ENCODE data around the gene PITPNM3. TPM values are rescaled to one million over a fixed set of nuclear protein-coding genes. Genes with fewer than 3 reads are reported as not detected.

Gene PITPNM3
- total and polyA plus RNA-seq, 2 of the 8 experiments (the other 6 are each of a cell fraction or from before 2014, with no cell fraction given), result 1.7 to 3.1 TPM

DNA sequence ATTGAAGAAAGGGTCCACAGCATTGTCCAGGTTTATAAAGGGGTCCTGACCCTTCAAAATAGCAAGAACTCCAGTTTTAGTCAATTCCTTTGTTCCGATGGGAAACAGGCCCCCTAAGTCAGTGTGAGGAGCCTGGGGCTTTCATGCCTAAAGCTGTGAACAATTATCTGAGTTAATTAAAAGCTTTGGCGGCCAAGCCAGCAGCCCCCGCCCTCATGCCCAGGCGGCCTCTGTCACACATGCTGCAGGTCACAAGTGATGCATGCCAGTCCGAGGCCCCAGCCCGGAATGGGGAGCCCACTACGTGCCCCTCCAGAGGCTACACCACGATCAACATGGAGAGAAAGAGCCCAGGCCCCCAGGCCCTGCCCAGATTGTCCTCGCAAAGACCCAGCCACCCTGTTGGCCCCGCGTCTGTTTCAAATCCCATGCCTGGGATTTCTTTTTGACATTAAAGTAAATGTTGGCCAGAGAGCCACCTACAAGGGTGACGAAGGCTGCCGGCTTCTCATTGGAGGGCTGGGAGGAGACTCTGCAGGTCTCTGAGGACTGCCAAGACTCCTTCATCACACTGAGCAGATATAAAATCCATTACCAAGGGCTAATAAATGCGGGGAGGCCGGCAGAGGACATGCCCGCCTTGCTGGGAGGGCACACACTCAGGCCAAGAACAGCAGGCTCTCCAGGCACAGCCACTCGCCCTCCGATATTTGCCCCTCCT, 14.5 kb upstream of the PITPNM3 start:
- 91% methylated on average over 18 of the region's 18 CpGs; no CpG with 5 or more reads in 1 of the 2 experiments for WGBS, 2 experiments (ENCODE audit: extremely low coverage in 1 of 2, insufficient coverage in 1 of 2, insufficient read length in 1 of 2, insufficient replicate concordance in 2 of 2, low coverage in 1 of 2, low lambda C conversion rate in 2 of 2, missing lambda C conversion rate in 1 of 2)
- no peak overlapping the region for H4K91ac ChIP-seq (replicated peaks; ENCODE audit: insufficient read length, low read length)
- H3K4me2 ChIP-seq (ENCODE audit: insufficient read depth in 1 of 2, low read depth in 2 of 2, low read length in 2 of 2), result no peak overlapping the region
- H3K9me3 ChIP-seq (ENCODE audit: insufficient read depth in 2 of 2, low read depth in 1 of 2, low read length in 1 of 2), result no peaks in the 10 kb centered on the region
- H3K23ac ChIP-seq (ENCODE audit: insufficient read length), result no peak overlapping the region
- no peak overlapping the region for H4K5ac ChIP-seq (ENCODE audit: insufficient read length, low read depth, low read length)
- H3K14ac ChIP-seq (ENCODE audit: insufficient read length), result no peak overlapping the region
- H2BK15ac ChIP-seq (ENCODE audit: low read length), result no peak overlapping the region
- H3K36me3 ChIP-seq (ENCODE audit: control insufficient read depth in 2 of 4, insufficient read depth in 4 of 4, low read length in 3 of 4), result no peaks in the 10 kb centered on the region; a peak in 1 of 8 replicates
- H2BK20ac ChIP-seq (ENCODE audit: low read length), result no peak overlapping the region
- no peaks in the 10 kb centered on the region for H3K79me2 ChIP-seq (ENCODE audit: control insufficient read depth in 1 of 2, insufficient read depth in 2 of 2, low read length in 2 of 2)
- H3K27ac ChIP-seq (ENCODE audit: low read depth, low read length), result no peak overlapping the region
- no peak overlapping the region for H3K4ac ChIP-seq (replicated peaks; ENCODE audit: insufficient read length, low read depth, low read length)
- no peak for FAIRE-seq
- ChIA-PET CTCF (ENCODE audit: partially characterized antibody) (no interaction called here), POLR2A (ENCODE audit: partially characterized antibody) (no interaction called here)
- H3K23me2 ChIP-seq (ENCODE audit: low read depth, low read length), result no peaks in the 10 kb centered on the region
- H2BK12ac ChIP-seq (ENCODE audit: low read depth, low read length), result no peak overlapping the region
- H3K79me1 ChIP-seq (ENCODE audit: low read depth, low read length), result no peaks in the 10 kb centered on the region
- H2AK5ac ChIP-seq (ENCODE audit: low read depth, low read length), result no peak overlapping the region
- H3K27me3 ChIP-seq (replicated peaks in 1 of 4; ENCODE audit: control insufficient read depth in 3 of 4, extremely low read depth in 1 of 4, insufficient read depth in 3 of 4, low read length in 3 of 4), result no peaks in the 10 kb centered on the region
- no peak overlapping the region for H2BK5ac ChIP-seq (ENCODE audit: low read depth, low read length)
- TF ChIP-seq EGR1 (IDR thresholded peaks at IDR 0.05; ENCODE audit: borderline replicate concordance, low read depth, low read length) (no peak), CEBPB (IDR thresholded peaks at IDR 0.05; ENCODE audit: low read depth, low read length) (no peak), EZH2 (IDR thresholded peaks at IDR 0.05; ENCODE audit: low read depth, low read length, severe bottlenecking) (no peak), POU5F1 (IDR thresholded peaks at IDR 0.05; ENCODE audit: low read depth, low read length) (no peak), YY1 (IDR thresholded peaks at IDR 0.05; ENCODE audit: low read depth, low read length) (no peak), PHF8 (conservative IDR thresholded peaks at IDR 0.05; ENCODE audit: low read depth, low read length) (no peak), CBX8 (IDR thresholded peaks at IDR 0.05; ENCODE audit: borderline replicate concordance, low read depth, low read length) (no peak), JUN (IDR thresholded peaks at IDR 0.05; ENCODE audit: low read depth, low read length) (no peak), BACH1 (IDR thresholded peaks at IDR 0.05; ENCODE audit: low read length) (no peak), JUND (IDR thresholded peaks at IDR 0.05; ENCODE audit: low read length) (no peak)
- TF ChIP-seq, protein P1, sequence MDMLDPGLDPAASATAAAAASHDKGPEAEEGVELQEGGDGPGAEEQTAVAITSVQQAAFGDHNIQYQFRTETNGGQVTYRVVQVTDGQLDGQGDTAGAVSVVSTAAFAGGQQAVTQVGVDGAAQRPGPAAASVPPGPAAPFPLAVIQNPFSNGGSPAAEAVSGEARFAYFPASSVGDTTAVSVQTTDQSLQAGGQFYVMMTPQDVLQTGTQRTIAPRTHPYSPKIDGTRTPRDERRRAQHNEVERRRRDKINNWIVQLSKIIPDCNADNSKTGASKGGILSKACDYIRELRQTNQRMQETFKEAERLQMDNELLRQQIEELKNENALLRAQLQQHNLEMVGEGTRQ (IDR thresholded peaks at IDR 0.05; ENCODE audit: low read length), result no peak
- DNase-seq (ENCODE audit: low read depth in 1 of 2, low spot score in 2 of 2), result peak in 1 of 2 experiments; percentile 33
- no peak overlapping the region; the same call in 1 of the 2 replicates for H3K18ac ChIP-seq (ENCODE audit: extremely low read depth, low read length)
- H2BK120ac ChIP-seq (replicated peaks; ENCODE audit: low read depth, low read length), result no peak overlapping the region
- H4K20me1 ChIP-seq (replicated peaks in 1 of 2; ENCODE audit: control insufficient read depth in 1 of 2, insufficient read depth in 2 of 2, low read length in 2 of 2), result no peaks in the 10 kb centered on the region
- H2AFZ ChIP-seq (ENCODE audit: low read length), result no peak overlapping the region
- H3K4me3 ChIP-seq (ENCODE audit: extremely low read depth in 1 of 4, insufficient read depth in 2 of 4, low read depth in 3 of 4, low read length in 4 of 4), result no peak overlapping the region
- no peak overlapping the region for H4K8ac ChIP-seq (ENCODE audit: extremely low read depth, insufficient read depth, low read length)
- H3K9ac ChIP-seq (replicated peaks in 1 of 4; ENCODE audit: extremely low read depth in 1 of 4, low read depth in 3 of 4, low read length in 3 of 4), result no peak overlapping the region
- H3K56ac ChIP-seq (replicated peaks; ENCODE audit: insufficient read length, low read depth, low read length), result no peak overlapping the region
- H3K4me1 ChIP-seq (replicated peaks in 1 of 4; ENCODE audit: control insufficient read depth in 3 of 4, insufficient read depth in 4 of 4, low read length in 3 of 4), result peaks cover 7 to 21% (median 15%) of the 10 kb centered on the region in 4 experiments
